ENCODE results near the gene PADI2.

The PADI2 gene

DNA sequence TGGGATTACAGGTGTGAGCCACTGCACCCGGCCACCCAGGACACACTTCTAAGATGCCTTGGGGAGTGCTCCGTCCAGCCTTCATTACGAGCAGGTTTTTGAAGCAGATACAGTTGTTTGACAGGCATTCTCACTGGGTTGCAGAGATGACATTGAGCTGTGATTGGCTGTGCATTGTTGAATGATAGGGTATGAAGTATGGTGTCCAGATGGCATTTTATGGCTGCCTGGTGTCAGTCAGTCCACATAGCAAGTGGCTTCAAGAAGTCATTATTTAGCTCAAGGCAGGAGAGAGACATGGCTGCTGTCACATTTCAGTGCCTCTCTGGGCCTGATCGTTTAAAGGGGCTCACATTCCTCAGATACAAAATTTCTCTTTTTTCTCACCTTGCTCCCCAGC is 14.8 kb upstream of the PADI2 start:
- no peak overlapping the region for H3K4me3 ChIP-seq (ENCODE audit: low read length)
- DNase-seq (ENCODE audit: low read depth): no peak
- TF ChIP-seq, protein P1, sequence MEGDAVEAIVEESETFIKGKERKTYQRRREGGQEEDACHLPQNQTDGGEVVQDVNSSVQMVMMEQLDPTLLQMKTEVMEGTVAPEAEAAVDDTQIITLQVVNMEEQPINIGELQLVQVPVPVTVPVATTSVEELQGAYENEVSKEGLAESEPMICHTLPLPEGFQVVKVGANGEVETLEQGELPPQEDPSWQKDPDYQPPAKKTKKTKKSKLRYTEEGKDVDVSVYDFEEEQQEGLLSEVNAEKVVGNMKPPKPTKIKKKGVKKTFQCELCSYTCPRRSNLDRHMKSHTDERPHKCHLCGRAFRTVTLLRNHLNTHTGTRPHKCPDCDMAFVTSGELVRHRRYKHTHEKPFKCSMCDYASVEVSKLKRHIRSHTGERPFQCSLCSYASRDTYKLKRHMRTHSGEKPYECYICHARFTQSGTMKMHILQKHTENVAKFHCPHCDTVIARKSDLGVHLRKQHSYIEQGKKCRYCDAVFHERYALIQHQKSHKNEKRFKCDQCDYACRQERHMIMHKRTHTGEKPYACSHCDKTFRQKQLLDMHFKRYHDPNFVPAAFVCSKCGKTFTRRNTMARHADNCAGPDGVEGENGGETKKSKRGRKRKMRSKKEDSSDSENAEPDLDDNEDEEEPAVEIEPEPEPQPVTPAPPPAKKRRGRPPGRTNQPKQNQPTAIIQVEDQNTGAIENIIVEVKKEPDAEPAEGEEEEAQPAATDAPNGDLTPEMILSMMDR (conservative IDR thresholded peaks at IDR 0.05; ENCODE audit: low read length): no peak

DNA sequence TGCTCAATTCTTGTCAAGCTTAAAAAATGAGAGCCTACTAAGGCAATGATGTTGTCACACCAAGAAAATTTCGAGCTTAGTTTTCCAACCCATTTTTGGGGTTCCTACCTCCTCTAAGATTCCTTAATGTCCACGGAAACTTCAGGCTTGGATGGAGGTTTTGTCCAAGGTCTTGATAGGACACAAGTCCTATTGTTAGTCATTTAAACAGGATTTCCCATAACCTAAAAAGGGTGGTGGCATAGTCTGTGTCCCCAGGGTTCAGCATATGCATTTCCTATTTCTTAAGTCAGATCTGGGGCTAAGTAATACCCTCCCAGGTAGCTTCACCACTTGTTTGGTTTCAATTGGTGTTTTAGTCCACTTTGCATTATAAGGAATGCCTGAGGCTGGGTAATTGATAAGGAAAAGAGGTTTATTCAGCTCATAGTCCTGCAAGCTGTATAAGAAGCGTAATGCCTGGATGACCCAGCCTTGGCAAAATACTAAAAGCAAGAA is 10.9 kb upstream of the PADI2 start:
- DNase-seq (ENCODE audit: low read depth): no peak
- TF ChIP-seq, protein P1 (conservative IDR thresholded peaks at IDR 0.05; ENCODE audit: low read length): no peak
- H3K4me3 ChIP-seq (ENCODE audit: low read length): no peak overlapping the region

DNA sequence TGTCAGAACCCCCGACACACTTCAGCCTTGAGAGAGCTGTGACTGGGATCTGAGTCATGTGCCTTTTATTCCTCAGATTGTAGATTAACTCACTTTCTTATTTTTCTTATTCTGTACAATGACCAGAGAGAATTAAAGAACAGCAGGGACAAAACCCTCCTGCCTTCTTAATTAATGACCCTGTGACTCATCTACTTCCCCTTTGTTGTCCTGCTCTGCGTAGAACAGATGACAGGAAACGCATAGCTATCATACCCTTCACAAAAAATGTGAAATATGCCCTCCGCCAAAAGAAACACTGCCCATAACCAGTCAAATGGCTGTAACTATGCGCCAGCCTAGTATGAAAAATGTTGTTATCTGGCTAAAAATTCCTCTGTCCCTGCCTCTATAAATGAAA is 9.1 kb upstream of the PADI2 start:
- TF ChIP-seq, protein P1 (conservative IDR thresholded peaks at IDR 0.05; ENCODE audit: low read length): no peak
- no peak overlapping the region for H3K4me3 ChIP-seq (ENCODE audit: low read length)
- peak; percentile 99 for DNase-seq (ENCODE audit: low read depth)

DNA sequence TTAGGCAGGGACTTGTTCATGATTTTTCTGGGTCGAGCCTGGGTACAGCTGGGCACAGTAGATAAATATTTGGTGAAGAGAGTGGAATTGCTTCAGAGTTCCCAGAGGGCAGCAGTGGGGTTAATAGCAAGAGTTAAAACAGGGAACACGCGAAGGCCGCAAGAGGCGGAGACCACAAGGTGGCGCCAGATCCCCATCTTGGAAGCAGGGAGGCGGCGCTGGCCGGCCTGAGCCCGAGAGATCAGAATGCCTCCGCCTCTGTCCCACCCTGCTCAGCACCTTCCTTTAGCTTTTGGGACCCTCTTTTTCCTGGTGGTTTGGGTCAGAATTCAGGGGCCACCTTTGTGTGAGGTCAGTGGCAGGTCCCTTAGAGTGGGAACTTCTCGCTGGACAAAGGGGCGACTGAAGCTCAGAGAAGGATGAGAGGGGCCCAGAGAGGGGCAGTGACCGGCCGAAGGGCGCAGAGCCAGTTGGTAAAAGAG is 6.5 kb upstream of the PADI2 start:
- peak; percentile 74 for DNase-seq (ENCODE audit: low read depth)

DNA sequence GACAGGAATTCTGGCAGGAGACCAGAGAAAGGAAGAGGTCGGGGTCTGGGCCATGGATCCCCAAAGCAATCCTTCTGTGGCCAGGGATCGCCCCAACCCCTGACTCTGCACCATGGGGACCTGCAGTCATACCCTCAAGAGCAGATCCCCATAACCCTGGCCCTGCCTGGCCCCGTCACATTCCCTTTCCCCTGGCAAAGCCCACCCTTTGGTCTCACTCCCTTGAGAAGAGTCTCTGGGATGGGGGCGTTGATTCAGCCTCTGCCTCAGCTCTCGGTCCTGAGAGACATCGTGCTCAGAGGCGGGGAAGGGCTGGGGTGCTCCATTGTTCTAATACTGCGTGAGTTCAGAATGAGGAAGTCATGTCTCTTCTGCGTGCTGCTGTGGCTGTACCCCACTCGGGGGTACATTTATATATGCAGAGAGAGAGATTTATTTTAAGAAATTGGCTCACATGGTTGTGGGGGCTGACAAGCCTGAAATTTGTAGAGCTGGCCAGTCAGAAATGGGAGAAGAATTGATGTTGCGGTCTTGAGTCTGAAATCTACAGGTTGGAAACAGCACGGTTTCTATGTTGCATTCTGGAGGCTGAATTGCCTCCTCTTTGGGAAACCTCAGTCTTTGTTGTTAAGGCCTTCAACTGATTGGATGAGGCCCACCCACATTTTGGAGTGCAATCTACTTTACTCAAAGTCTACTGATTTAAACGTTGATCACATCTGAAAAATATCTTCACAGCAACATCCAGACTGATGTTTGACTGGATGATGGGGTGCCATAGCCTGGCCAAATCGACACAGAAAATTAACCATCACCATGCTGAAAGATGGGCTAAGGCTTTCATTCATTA is 4.2 kb upstream of the PADI2 start:
- TF ChIP-seq, protein P1 (conservative IDR thresholded peaks at IDR 0.05; ENCODE audit: low read length): no peak
- no peak overlapping the region for H3K4me3 ChIP-seq (ENCODE audit: low read length)
- DNase-seq (ENCODE audit: low read depth): no peak

More for the DNA sequence above, 6.5 kb upstream of the PADI2 start:
- TF ChIP-seq, protein P1 (conservative IDR thresholded peaks at IDR 0.05; ENCODE audit: low read length): peak; percentile 88
- no peak overlapping the region for H3K4me3 ChIP-seq (ENCODE audit: low read length)

DNA sequence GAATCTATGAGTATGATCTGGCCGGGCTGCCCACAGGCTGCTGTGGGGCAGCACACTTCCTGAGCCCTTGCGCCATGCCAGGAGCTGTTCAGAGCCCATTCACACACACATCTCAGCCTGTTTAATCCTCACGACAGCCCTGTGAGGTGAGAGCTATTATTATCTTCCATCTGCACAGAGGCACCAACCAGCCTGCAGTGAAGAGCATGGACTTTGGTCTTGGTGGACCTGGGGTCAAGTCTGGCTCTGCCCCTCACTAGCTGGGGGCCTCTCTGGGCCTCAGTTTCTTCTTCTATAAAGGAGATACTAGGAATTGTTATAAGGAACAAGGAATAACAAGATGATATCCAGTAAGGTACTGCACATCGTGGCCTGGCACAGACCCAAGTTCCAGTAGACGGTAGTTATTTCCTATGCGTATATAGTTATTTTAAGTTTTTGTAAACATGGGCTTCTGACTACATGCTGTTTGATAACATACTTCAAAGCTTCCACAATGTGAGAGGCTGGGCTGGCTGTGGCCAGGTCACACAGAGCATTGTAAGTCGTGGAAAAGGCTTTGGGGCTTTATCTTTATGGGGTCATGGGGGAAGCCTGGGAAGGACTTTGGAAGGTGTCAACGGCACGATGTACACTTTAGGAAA is 3.4 kb upstream of the PADI2 start:
- DNase-seq (ENCODE audit: low read depth): peak; percentile 31
- TF ChIP-seq, protein P1 (conservative IDR thresholded peaks at IDR 0.05; ENCODE audit: low read length): no peak
- no peak overlapping the region for H3K4me3 ChIP-seq (ENCODE audit: low read length)

All from AG10803 (cell line).